AG08396 (cell line): ENCODE measurements around the gene ZFYVE9.
"Not testable (repeated sequence)": the region's sequence is repeated elsewhere in the genome, so short reads cannot be mapped to it uniquely, and the experiment has no call there.

Experiments
- DNase-seq: peaks from one replicate; pipeline ENCODE4 v3.0.0; 2012; ENCODE audit warnings: low spot score, mixed read lengths

Gene ZFYVE9

GRCh38 chr1:52145137-52145536 lies 3.2 kb downstream of the ZFYVE9 start:
- DNase-seq = no peak

- DNase-seq = not testable (repeated sequence)
These were observed 8.6 kb downstream of the ZFYVE9 start for GRCh38 chr1:52150445-52150844.

- DNase-seq = no peak
These were observed 9.1 kb downstream of the ZFYVE9 start for GRCh38 chr1:52150946-52151345.

- DNase-seq = no peak
These were observed 10.7 kb downstream of the ZFYVE9 start for GRCh38 chr1:52152572-52152971.

- no peak for DNase-seq
These were observed 11.1 kb downstream of the ZFYVE9 start for GRCh38 chr1:52153010-52153409.

GRCh38 chr1:52153898-52154297 lies 12.0 kb downstream of the ZFYVE9 start:
- no peak for DNase-seq

GRCh38 chr1:52156460-52156859 lies 14.6 kb downstream of the ZFYVE9 start:
- DNase-seq = no peak

- DNase-seq = no peak
These were observed 15.7 kb downstream of the ZFYVE9 start for GRCh38 chr1:52157582-52157981.

GRCh38 chr1:52158218-52158617 lies 16.3 kb downstream of the ZFYVE9 start:
- no peak for DNase-seq

- DNase-seq = peak; percentile 58
These were observed 17.3 kb downstream of the ZFYVE9 start for GRCh38 chr1:52159033-52159789.

- DNase-seq = no peak
These were observed 21.1 kb downstream of the ZFYVE9 start for GRCh38 chr1:52162947-52163346.

GRCh38 chr1:52164604-52165003 lies 22.7 kb downstream of the ZFYVE9 start:
- DNase-seq = no peak

GRCh38 chr1:52166996-52167753 lies 25.3 kb downstream of the ZFYVE9 start:
- DNase-seq = no peak

GRCh38 chr1:52168373-52169080 lies 26.6 kb downstream of the ZFYVE9 start:
- DNase-seq = no peak

- DNase-seq = not testable (repeated sequence)
These were observed 29.3 kb downstream of the ZFYVE9 start for GRCh38 chr1:52171149-52171548.

GRCh38 chr1:52179073-52179472 lies 37.2 kb downstream of the ZFYVE9 start:
- no peak for DNase-seq

- no peak for DNase-seq
These were observed 38.3 kb downstream of the ZFYVE9 start for GRCh38 chr1:52180176-52180575.

GRCh38 chr1:52181759-52182158 lies 39.9 kb downstream of the ZFYVE9 start:
- not testable (repeated sequence) for DNase-seq

- not testable (repeated sequence) for DNase-seq
These were observed 40.4 kb downstream of the ZFYVE9 start for GRCh38 chr1:52182328-52182727.

- no peak for DNase-seq
These were observed 41.0 kb downstream of the ZFYVE9 start for GRCh38 chr1:52182874-52183400.

GRCh38 chr1:52186449-52186848 lies 44.6 kb downstream of the ZFYVE9 start:
- DNase-seq = peak; percentile 48

- DNase-seq = no peak
These were observed 48.1 kb downstream of the ZFYVE9 start for GRCh38 chr1:52189898-52190480.
